Head of caudate nucleus (tissue), 42 donors: ENCODE results near the gene PABPN1.
A peak's percentile ranks its signal among the peaks of the same experiment; 100 is the strongest.
"Not testable (repeated sequence)": the region's sequence is repeated elsewhere in the genome, so short reads cannot be mapped to it uniquely, and the experiment has no call there.

Source experiments
- DNase-seq, 42 donors: peaks; one replicate each; pipeline versions ENCODE4 v3.0.0 to v3.0.0-alpha.2; 2020 to 2021; ENCODE audit warnings: mixed read lengths in 7 of 42
- intact Hi-C: fragments of 100-400 bp; cut with DNase I; formaldehyde crosslinking; loops from one replicate; pipeline ENCODE4 v1.15.0; 2022

The PABPN1 gene, protein sequence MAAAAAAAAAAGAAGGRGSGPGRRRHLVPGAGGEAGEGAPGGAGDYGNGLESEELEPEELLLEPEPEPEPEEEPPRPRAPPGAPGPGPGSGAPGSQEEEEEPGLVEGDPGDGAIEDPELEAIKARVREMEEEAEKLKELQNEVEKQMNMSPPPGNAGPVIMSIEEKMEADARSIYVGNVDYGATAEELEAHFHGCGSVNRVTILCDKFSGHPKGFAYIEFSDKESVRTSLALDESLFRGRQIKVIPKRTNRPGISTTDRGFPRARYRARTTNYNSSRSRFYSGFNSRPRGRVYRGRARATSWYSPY

DNA sequence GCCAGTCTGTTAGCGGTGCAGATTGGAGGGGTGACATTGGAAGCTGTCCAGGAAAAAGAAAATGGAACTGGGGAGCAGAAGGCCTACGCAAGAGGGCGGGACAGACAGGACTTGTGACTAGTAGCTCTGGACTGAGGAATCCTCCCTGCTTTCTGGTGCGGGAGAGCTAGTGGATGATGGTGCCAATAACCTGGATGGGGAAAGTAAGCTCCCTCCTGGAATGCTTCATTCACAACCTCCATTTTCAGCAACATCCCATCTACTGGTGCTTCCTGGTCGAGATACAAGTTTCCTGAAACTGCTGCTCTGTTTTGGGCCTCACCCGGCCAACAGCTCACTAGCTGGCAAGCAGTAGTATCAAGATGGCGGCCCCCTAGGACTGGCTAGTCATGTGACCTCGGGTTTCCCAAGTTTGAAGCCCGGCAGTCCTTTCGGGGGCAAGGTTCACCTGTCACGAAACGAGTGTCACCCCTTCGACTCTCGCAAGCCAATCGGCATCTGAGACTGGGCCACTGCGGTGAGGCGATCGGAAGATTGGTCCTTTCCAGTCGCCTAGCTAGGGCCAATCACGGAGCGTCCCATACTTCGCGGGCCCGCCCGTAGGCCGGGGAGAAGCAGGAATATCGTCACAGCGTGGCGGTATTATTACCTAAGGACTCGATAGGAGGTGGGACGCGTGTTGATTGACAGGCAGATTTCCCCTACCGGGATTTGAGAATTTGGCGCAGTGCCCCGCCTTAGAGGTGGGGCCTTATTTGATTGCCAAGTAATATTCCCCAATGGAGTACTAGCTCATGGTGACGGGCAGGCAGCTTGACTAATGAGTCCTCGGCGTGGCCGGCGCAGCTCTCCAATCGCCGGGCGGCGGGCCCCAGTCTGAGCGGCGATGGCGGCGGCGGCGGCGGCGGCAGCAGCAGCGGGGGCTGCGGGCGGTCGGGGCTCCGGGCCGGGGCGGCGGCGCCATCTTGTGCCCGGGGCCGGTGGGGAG is at the start of gene PABPN1:
Gene PABPN1, plus strand, starts transcription at position 874 of the 988 bp plus-strand sequence. Its CDS starts 13 bp downstream, at position 887.
- intact Hi-C loops: loop anchor here (2.0 to 10.0 kb wide), 4 partner anchors 18 to 234 kb away; partner anchors contain the start of genes NGDN, PPP1R3E, THTPA and ZFHX2

DNA sequence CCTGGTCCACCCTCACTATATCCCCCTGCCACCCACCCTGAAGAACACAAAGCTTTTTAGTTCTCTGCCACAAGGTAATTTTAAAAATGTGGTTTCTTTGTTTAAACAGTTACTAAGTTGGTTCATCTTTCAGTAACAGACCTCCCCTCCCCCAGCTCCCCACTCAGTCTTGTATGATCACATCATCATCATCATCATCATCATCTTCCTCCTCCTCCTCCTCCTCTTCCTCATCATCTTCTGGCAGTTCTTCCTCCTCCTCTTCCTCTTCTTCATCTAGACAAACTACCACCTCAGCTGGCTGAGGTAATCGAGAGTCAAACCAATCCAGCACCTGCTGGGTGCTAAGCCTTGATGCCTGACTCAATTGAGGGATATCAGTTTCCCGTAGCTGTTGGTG is 45.8 kb upstream of the PABPN1 start:
- intact Hi-C loops: no loop called here
- DNase-seq: no peak

More for the DNA sequence above, at the start of gene PABPN1:
- peak; percentile 96 to 100 (median 99) for DNase-seq

DNA sequence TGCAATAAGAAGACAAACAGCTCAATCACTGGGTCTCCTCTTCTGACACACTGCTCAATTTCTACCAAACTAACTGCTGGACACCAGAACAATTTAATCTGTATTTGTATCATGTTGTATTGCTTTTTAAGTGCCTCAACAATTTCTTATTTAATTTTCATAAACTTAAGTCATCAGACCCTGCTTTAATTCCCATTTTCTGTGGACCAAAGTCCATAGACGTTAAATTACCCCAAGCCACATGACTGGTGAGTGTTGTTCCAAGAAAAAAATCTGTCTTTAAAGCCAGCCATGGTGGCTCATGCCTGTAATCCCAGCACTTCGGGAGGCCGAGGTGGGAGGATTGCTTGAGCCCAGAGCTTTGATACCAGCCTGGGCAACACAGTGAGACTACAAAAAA is 44.1 kb upstream of the PABPN1 start:
- DNase-seq: no peak

DNA sequence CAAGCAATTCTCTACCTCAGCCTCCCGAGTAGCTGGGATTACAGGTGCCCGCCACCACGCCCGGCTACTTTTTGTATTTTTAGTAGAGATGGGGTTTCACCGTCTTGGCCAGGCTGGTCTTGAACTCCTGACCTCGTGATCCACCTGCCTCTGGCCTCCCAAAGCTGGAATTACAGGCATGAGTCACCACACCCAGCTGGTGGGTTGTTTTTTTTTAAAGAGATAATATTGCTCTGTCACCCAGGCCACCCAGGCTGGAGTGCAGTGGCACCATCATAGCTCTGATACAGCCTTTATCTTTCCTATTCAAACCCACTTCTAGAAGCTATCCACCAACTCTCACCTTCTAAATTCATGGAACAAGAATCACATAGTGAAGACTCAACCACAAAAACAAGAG is 43.3 kb upstream of the PABPN1 start:
- intact Hi-C loops, DNase-seq: not testable (repeated sequence)

More for the DNA sequence above, 44.1 kb upstream of the PABPN1 start:
- intact Hi-C loops: no loop called here

DNA sequence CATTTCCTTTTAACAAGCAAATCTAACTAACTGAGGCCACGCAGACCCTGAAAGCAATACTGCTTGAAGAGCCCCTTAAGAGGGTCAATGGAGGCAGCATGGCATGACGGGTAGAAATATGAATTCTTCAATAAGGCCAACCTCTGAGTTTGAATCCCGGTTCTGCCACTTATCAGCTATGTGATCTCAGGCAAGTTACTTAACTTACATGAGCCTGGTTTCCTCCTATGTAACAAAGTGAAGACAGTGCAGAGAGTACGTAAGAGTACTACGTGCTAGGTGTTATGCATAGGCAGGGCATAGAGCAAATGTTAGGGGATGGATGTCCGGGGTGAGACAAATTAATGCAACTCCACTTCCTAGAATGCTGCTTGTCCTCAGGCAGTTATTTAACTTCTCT is 40.0 kb upstream of the PABPN1 start:
- no peak for DNase-seq
- intact Hi-C loops: no loop called here

DNA sequence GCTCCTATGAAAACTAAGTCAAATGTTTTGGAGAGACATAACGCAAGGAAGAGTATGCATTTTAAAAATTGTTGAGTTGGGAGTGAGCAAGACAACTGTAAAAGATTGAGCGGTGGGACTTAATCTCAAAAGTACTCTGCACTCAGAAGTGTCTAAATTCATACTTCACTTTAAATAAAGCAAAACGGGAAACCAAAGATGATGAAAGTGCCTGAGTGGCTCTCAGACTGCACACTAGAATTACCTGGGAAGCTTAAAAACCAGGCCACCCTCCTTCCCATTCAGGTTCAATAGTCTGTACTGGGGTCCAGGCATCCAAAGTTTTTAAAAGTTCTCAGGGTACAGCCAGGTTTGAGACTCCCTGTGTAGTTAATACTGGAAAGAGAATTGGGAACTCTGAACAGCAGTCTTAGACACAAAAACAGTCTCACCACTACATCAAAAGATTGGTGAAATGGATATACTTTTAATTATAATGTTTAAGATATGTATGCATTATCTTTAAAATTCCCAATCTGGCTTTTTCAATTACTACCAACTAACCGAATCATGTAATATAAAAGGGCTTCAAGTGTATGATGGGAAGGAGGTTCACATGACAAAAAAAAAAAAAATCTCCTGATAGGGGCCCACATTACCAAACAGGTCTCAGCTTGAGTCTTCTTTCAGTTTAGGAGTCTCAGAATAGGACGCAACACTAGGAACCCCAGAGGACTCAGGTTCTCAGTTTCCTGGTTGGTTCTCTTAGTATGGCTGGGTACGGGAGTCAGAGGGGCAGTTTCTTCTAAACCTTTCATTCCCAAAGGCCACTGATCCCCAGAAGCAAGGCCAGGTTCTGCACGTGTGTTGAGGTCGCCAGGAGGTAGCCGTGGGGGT is 36.4 kb upstream of the PABPN1 start:
- peak in 1 of 42 donors; percentile 52 for DNase-seq
- intact Hi-C loops: no loop called here

DNA sequence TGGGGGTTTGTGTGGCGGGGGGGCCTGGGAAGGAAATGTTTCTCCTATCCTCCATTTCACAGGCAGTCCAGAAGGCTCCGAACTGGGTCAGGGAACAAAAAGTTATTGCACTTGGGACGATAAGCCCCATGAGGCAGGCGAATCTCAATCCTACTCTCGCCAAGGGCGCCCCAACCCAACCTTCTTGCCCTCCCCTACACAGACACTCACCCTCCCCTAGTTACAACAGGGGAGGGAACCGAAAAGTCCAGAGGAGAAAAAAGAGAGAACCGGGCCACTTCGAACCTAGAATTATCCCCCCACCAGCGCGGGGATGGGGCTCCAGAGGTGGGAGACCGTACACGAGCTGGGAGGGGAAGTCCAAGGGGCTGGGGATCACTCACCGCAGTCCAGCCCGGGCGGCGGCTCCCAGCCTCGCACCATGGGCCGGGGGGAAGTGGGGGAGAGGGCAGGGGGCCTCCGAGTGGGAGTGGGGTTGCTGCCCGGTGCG is 35.7 kb upstream of the PABPN1 start:
- intact Hi-C loops: loop anchor here (1.0 kb wide), 1 partner anchor 16 kb away; no protein-coding TSS in a partner anchor
- peak in 4 of 42 donors; percentile 17 to 32 (median 27) for DNase-seq

DNA sequence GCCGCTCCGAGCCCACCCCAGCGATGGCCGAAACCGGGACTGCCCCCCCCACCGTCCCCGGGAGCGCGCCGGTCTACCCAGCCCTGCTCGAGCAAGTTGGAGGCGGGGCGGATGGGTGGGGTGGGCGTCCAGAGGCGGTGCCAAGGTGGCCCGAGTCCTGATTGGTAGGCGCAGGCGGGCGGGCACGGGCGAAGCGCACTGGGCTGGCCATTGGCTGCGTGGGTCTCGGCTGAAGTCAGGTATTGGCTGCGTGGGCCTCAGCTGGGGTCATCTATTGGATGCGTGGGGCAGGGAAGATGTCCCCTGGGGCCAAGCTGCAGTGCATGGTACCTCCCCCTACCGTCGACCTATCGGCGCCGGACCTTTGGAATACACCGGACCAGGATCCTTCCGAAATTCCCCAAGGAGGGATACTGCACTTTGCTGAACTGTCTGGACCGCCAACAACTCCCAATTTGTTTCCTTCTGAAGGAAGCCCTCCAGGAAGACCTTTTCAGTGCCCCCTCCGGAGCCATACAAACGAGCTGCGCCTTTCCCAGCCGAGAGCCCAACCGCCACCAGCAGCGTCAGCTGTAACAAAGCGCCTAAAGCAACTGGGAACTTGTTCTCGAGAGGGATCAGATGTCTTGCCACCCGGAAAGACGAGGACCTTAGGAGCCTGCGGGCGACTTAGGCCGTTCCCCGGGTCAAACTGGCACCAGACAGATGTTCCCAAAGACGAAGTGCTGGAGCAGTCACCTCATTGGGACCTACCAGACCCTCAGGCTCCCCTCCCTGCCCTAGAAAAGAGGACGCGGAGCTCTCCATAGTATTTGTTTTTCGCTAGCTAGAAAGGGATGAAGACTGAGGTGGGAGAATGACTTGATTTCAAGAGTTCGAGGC is 35.0 kb upstream of the PABPN1 start, which contains the start of gene HOMEZ:
Gene HOMEZ, minus strand, starts transcription at position 113 of the 882 bp plus-strand sequence. CDS start 180 bp downstream, outside the sequence.
- intact Hi-C loops: loop anchor here (1.0 kb wide), 1 partner anchor 15 kb away; no protein-coding TSS in a partner anchor
- peak; percentile 98 to 100 (median 99) for DNase-seq

DNA sequence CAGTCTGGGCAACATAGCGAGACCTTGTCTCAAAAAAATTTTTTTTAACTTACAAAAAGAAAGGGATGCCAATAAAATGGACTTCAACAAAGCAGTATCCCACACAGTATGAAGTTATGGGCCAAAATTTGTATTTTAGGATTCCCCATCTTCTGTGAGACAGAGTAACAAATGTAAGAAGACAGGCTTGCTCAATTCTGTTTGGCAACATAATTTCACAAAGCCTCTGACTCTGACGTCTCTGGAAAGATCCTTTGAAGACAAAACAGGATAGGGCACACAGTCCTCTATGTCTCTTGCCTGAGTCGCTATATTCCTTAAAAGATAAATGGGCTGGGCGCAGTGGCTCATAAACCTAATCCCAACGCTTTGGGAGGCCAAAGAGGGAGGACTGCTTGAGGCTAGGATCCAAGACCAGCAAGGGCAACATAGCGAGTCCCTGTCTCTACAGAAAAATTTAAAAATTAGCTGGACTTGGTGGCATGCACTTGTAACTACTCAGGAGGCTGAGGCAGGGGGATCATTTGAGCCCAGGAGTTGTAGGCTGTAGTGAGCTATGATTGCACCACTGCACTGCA is 34.3 kb upstream of the PABPN1 start:
- intact Hi-C loops: loop anchor here (1.0 kb wide), 1 partner anchor 14 kb away; no protein-coding TSS in a partner anchor
- no peak for DNase-seq

DNA sequence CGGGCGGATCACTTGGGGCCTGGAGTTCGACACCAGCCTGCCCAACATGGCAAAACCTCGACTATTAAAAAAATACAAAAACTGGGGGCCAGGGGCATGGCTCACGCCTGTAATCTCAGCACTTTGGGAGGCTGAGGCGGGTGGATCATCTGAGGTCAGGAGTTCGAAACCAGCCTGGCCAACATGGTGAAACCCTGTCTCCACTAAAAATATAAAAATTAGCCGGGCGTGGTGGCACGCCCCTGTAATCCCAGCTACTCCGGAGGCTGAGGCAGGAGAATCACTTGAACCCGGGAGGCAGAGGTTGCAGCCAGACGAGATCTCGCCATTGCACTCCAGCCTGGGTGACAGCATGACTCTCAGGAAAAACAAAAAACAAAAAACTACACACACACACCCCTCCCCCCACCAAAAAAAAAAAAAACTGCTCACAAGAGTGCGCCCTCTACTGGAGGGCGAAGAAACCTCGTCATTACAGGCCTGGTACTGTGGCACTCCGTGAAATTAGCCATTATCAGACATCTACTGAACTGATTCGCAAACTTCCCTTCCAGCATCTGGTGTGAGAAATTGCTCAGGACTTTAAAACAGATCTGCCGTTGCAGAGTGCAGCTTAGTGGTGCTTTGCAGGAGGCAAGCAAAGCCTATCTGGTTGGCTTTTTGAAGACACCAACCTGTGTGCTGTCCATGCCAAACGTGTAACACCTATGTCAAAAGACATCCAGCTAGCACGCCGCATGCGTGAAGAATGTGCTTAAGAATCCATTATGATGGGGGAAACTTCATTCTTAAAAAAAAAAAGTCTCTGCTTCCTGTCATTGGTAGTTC is 26.3 kb upstream of the PABPN1 start:
- DNase-seq: peak in 24 of 42 donors; percentile 19 to 79 (median 50)
- intact Hi-C loops: no loop called here

DNA sequence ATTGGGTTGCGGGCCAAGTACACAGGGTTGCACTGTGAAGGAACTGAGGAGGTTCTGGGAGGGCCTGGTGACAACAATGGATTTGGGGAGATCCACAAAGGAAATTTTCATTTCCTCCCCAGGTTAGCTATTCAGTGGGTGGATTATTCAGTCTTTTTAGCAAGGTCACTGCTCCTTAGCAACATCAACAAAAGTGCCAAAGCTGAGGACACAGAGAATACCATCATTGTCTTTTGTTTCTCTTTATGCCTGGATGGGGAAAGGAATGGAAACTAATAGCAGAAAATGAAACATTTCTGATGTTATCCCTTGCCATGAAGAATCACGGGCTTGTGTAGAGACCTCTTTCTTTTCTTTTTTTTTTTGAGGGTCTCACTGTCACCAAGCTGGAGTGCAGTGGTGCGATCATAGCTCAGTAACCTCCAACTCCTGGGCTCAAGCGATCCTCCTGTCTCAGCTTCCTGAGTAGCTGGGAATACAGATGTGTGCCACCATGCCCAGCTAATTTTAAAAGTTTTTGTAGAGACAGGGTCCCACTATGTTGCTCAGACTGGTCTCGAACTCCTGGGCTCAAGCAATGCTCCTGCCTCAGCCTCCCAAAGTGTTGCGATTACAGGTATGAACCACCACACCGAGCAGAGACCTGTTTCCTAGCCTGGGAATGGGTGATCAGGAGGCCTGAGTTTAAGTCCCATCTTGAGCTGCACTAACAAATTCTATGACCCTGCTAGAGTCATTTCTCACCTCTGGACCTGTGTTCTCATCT is 25.1 kb upstream of the PABPN1 start:
- intact Hi-C loops: no loop called here
- DNase-seq: peak in 1 of 42 donors; percentile 41

DNA sequence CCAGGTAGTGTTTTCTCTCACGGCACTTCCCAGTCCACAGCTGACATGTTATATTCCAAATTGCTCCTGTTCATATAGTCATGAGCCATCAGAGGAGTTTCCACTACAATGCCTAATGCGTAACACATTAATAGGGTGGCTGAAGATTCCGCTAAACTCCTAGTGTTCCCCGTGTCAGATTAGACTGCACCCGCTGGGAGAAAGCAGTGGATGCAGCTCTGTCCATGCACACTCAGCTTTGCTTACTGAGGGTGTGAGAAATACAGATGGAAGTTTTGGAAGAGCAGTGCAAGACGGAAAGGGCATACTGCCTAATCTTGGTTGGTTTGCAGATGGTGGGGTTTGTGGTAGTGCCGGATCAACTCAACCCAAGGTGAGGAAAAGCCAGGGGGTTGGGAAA is 24.2 kb upstream of the PABPN1 start:
- intact Hi-C loops: no loop called here
- peak in 1 of 42 donors; percentile 34 for DNase-seq

DNA sequence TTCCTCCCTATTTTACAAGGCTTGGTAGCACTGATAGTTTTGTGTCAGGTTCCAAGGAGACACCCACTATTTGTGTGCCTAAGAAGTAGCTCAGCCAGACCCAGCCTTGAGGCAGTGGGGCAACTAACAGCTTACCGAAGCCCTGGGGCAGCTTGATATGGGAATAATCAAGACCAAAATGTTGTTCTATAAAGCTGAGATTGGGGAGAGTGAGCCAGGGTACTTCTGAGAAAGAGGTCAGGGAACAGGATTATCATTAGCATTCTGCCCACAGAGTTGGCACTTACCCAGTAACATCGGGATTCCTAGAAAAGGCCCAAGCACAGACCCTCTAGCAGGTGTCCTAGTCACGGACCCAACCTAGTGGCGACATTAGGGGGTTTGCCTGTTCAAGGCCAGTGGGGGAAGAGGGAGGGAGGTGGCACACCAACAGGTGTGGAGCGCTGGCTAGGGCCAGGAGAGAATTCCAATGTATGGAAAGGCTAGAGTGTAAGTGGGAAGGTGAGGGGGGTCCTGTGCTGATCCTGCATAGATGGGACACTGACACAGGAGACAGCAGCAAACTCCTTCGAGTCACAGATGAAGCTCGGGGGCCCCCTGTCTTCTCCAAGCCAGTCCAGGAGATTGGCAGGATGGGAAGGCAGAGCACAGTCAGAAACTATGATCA is 23.5 kb upstream of the PABPN1 start:
- intact Hi-C loops: no loop called here
- DNase-seq: peak in 1 of 42 donors; percentile 37

DNA sequence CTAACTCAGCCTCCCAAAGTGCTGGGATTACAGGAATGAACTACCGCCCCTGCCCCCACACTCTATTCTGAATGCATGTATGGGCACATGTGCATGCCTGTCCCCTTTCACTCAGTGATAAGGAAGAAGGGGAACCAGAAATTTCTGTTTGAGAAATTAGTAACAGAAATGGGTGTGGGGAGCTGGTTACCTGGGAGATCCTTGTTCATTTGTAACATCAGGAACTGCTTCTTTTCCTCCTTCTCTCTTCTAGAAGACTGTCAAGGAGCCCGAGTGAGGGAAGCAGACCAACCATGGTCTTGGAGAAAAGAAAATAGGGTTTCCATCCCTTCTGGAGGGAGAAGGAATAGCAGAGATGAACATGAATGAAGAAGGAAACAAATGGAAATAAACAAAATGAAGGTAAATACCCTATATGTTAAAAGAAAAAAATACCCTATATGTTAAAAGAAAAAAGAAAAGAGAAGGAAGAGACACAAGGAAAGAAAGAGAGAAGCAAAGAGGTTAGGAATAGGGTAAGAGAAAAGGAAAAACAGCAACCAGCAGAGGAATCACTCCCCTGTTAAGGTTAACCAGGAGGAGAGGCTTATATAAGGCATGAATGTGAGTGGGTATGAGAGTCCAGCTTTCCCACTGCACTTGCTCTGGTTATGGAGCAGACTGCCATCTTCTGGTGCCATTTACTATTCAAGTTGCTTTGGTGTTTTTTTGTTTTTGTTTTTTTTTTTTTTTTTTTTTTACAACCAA is 21.9 kb upstream of the PABPN1 start:
- intact Hi-C loops: no loop called here
- peak in 12 of 42 donors; percentile 27 to 76 (median 55) for DNase-seq
